ENCODE measurements around the gene GALNT17.

GRCh38 chr7:71343039-71343438 is 211.1 kb downstream of the GALNT17 start:
- TF ChIP-seq CTCF (IDR thresholded peaks at IDR 0.05; ENCODE audit: low read depth, low read length) (no peak), EZH2phosphoT487 (IDR thresholded peaks at IDR 0.05; ENCODE audit: low read depth) (no peak)
